Motor neuron (in vitro differentiated cells): Measurements from ENCODE around the gene AP3S2. TPM values are rescaled to one million over a fixed set of nuclear protein-coding genes. Genes with fewer than 3 reads are reported as not detected.
"Not testable (repeated sequence)": the region's sequence is repeated elsewhere in the genome, so short reads cannot be mapped to it uniquely, and the experiment has no call there.

Experiments
- ATAC-seq, 8 experiments: fragments of 200-7000 bp; cut with Tn5 transposase; replicated peaks in 6 of 8; 2 replicates each; pipeline ENCODE4 v1.8.0; 2021; ENCODE audit warnings: mild to moderate bottlenecking in 8 of 8, moderate library complexity in 8 of 8
- H3K27ac ChIP-seq, 2 donors: fragments of 250-450 bp; sonication (Bioruptor Pico); 2 replicates each; pipeline ENCODE4 v1.9.0; 2021; ENCODE audit warnings: antibody characterized with exemption in 2 of 2, mild to moderate bottlenecking in 2 of 2, moderate library complexity in 1 of 2
- H3K4me1 ChIP-seq, 2 donors: fragments of 250-450 bp; sonication (Bioruptor Pico); replicated peaks in 1 of 2; 2 replicates each; pipeline ENCODE4 v1.6.1; 2021; ENCODE audit warnings: antibody characterized with exemption in 2 of 2, mild to moderate bottlenecking in 2 of 2, moderate library complexity in 1 of 2
- H3K4me3 ChIP-seq, 5 donors: fragments of 250-450 bp; sonication (Bioruptor Pico); 2 replicates each; pipeline ENCODE4 v1.9.0; 2021; ENCODE audit warnings: antibody characterized with exemption in 5 of 5, mild to moderate bottlenecking in 5 of 5, moderate library complexity in 4 of 5
- WGBS, 10 experiments: fragments of 450-650 bp; shearing (Covaris generic); methylation state at CpG; one replicate each; pipeline ENCODE4 v1.0.0; 2022; 5-methylcytosine and 5-hydroxymethylcytosine counted together
- in situ Hi-C, 9 experiments: fragments of 400-800 bp; cut with MboI; loops; one replicate each; pipeline ENCODE4 v1.15.0; 2021; ENCODE audit warnings: low sequenced_read_pairs in 9 of 9, low pct_unique_long_range_greater_than_20kb in 2 of 9; ENCODE audit not compliant: unreplicated experiment in 9 of 9
- total RNA-seq, 8 experiments: library from RNA; unstranded; fragments of 300-600 nt; gene quantifications; 2 replicates each; pipeline versions ENCODE4 v1.2.3 to v1.2.4, GENCODE V29; 2022

Gene AP3S2
- 10 to 100 TPM; 35.5 to 68.8 (median 47.3) TPM for total RNA-seq

DNA sequence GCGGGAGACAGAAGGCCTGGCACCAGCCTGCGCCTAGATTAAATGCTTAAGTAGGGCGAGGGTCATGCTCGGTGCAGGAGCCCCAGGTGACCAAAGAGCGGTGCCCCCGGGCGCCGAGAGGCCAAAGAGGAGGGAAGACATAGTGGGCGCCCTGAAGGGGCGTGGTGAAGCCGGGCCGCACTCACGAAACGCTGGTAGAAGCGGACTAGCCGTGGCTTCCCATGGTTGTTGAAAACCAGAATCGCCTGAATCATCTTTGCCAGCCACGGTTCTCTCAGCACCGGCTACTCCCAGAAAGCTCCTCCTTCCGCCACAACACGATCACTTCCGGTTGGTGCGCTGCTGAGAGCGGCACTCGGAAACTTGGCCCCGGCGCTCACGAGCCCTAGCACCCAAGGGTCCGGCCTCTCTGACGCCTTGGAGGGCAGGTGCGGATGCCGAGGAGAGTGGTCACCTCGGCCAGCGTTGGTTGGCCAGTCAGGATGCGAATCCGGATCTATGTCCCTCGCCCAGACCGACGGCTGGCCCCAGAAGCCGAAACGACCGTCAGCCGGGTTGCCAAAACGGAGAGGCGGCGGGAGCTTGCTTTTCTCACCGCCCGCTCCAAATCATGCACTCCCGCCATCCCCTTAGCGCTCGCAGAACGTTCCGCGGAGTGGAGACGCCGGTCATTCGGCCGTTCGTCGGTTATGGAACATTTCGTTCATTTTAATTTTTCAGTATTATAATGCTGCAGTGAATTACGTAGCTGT, at the start of gene AP3S2:
Gene AP3S2, minus strand, starts transcription at position 299 of the 752 bp plus-strand sequence. Its CDS starts 45 bp downstream, at position 254.
- Histone ChIP-seq H3K4me1 (peaks cover 0 to 7% of the 10 kb centered on the region in 2 donors), H3K4me3 (peak within 1 kb of the TSS; percentile 67 to 88 (median 81)), H3K27ac (peak within 1 kb of the TSS; percentile 81 to 89)
- 0 to 1% (median 0%) methylated on average over 2 to 40 of the region's 62 CpGs; no CpG with 5 or more reads in 3 of the 10 experiments for WGBS, 10 experiments
- ATAC-seq, result peak; percentile 93 to 99 (median 98)
- in situ Hi-C loops, result loop anchor here in 3 of 9 experiments (10.0 to 25.0 kb wide), 3 partner anchors 132 to 191 kb away; partner anchors contain the start of gene MESP1 (in 1 of the 3)

DNA sequence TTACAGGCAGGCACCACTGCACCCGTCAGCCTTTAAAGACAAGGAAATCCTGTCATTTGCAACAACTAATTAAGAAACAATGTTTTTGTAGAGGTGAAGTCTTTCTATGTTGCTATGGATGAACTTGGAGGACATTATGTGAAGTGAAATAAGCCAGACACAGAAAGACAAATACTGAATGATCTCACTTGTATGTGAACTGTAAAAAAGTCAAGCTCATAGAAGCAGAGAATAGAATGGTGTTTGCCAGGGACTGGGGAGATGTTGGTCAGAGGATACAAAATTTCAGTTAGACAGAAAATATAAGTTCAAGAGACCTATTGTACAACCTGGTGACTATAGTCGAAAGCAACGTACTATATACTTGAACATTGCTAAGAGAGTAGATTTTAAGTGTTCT, 46.1 kb upstream of the AP3S2 start:
- Histone ChIP-seq H3K4me3 (no peak overlapping the region), H3K27ac (no peak overlapping the region), H3K4me1 (no peaks in the 10 kb centered on the region)
- 62 to 100% (median 93%) methylated on average over 1 to 3 of the region's 3 CpGs for WGBS, 10 experiments
- in situ Hi-C loops, result no loop called here
- ATAC-seq, result peak in 1 of 8 experiments; percentile 94

DNA sequence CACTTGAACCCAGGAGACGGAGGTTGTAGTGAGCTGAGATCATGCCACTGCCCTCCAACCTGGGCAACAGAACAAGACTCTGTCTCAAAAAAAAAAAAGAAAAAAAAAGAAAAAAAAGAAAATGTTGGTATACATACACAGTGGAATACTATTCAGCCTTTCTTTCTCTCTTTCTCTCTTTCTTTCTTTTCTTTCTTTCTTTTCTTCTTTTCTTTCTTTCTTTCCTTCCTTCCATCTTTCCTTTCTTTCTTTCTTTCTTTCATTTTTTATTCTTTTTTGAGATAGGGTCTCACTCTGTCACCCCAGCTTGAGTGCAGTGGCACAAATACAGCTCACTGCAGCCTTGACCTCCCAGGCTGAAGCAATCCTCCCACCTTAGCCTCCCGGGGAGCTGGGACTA, 45.6 kb upstream of the AP3S2 start:
- WGBS, 10 experiments, result 67 to 100% (median 96%) methylated on average over 1 to 2 of the region's 2 CpGs; no CpG with 5 or more reads in 2 of the 10 experiments

DNA sequence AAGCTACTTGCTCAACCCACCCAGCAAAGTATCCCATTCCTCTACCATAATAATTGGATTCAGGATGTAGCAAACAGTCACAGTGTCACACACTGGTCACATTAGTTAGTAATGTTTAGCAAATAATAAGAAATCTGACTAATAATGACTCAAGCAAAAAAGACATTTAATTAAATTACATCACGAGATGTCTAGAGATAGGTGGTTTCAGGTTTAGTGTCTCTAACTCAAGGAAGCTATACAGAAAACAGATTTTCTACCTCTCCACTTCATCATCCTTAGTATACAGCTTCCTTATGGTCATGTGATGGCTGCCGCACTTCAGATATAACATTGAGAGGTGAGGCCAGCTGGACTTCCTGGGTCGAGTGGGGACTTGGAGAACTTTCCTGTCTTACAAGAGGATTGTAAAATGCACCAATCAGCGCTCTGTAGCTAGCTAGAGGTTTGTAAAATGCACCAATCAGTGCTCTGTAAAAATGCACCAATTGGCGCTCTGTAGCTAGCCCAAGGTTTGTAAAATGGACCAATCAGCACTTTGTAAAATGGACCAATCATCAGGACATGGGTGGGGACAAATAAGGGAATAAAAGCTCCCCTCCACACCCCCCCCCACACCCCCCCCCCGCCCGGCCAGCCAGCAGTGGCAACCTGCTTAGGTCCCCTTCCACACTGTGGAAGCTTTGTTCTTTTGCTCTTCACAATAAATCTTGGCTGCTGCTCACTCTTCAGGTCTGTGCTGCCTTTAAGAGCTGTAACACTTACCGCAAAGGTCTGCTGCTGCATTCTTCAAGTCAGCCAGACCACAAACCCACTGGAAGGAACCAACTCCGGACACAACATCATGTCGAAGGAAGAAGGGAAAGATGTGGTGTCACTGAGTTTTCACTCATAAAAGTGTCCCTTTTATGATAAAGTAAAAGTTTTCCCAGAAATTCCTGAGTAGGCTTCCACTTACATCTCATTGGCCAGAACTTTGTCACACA, 43.9 kb upstream of the AP3S2 start:
- in situ Hi-C loops, result no loop called here
- WGBS, 10 experiments, result 17 to 100% (median 77%) methylated on average over 1 to 5 of the region's 10 CpGs; no CpG with 5 or more reads in 2 of the 10 experiments
- ATAC-seq, result no peak

More for the DNA sequence above, 45.6 kb upstream of the AP3S2 start:
- H3K27ac ChIP-seq, H3K4me3 ChIP-seq, in situ Hi-C loops, H3K4me1 ChIP-seq, ATAC-seq: not testable (repeated sequence)

DNA sequence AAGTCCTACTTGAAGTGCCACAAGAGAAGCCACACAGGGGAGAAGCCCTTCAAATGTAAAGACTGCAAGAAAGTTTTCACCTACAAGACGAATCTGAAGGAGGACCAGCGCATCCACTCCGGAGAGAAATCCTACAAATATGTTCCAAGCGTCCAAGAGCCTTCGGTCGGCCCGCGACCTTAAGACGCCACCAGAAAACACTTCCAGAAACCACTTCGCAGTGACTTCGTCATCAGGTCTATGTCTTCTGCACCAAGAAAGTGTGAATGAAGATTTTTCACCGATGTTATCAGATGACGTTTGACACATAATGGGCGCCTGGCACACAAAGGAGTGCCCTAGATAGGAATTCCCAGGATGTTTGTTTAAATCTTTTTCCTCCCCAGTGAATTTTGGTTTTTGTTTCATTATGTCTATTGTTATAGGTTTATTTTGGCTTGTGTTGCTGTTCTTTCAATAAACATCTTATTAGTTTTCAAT, 43.0 kb upstream of the AP3S2 start:
- WGBS, 10 experiments, result 83 to 100% (median 94%) methylated on average over 1 to 12 of the region's 14 CpGs; no CpG with 5 or more reads in 1 of the 10 experiments
- no peak for ATAC-seq

More for the DNA sequence above, 43.9 kb upstream of the AP3S2 start:
- no peaks in the 10 kb centered on the region for H3K4me1 ChIP-seq
- no peak overlapping the region for H3K27ac ChIP-seq
- H3K4me3 ChIP-seq, result no peak overlapping the region

DNA sequence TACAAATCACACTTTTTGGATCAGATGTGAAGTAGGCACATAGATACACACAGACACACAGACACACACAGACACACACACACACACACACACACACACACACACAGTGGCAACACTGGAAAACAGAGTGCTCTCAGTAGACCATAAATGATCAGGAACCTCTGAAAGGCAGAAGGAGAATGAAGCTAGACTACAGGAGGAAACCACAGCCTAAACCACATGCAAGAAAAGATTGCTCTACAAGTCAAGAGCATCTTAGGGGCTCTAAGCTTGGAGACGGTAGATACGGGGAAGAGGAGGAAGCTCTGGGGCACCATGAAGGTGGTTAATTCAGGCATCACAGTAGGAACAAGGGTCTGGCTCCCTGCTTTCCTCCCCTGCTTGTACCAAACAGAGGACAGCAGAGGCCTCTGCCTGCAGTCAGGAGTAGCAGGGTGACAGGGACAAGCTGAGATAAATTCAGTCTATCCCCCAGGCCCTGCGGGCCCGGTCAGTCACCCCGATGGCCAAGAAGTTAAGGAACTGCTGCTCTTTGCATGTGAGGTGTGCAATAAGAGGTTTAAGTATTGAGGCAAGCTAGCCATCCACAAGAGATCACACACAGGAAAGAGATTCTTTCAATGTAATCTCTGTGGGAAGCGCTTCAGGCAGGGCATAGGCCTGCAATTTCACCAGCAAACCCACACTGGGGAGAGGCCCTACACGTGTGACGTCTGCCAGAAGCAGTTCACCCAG, 42.4 kb upstream of the AP3S2 start:
- in situ Hi-C loops, result no loop called here
- no peaks in the 10 kb centered on the region for H3K4me1 ChIP-seq
- ATAC-seq, result no peak
- no peak overlapping the region for H3K27ac ChIP-seq
- H3K4me3 ChIP-seq, result no peak overlapping the region
- WGBS, 10 experiments, result 20 to 100% (median 100%) methylated on average over 1 to 3 of the region's 8 CpGs; no CpG with 5 or more reads in 7 of the 10 experiments

More for the DNA sequence above, 43.0 kb upstream of the AP3S2 start:
- in situ Hi-C loops, result no loop called here
- no peak overlapping the region for H3K27ac ChIP-seq
- H3K4me1 ChIP-seq, result no peaks in the 10 kb centered on the region
- H3K4me3 ChIP-seq, result no peak overlapping the region

DNA sequence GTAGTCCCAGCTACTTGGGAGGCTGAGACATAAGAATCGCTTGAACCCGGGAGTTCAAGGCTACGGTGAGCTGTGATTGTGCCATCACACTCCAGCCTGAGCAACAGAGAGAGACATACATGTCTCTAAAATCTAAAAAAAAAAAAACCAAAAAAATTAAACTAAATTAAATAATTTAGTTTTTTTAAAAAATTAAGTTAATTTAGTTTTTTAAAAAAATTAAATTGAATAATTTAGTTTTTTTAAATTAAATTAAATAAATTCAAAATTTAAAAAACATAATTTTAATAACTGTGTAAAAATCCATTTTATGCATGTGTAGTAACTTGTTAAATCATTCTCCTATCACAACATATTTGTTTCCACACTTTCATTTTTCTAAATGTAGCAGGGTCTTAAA, 39.1 kb upstream of the AP3S2 start:
- H3K4me1 ChIP-seq, result no peaks in the 10 kb centered on the region
- no peak overlapping the region for H3K4me3 ChIP-seq
- no peak overlapping the region for H3K27ac ChIP-seq
- in situ Hi-C loops, result no loop called here
- no peak for ATAC-seq
- 52 to 100% (median 93%) methylated on average over 2 to 3 of the region's 3 CpGs; no CpG with 5 or more reads in 1 of the 10 experiments for WGBS, 10 experiments

DNA sequence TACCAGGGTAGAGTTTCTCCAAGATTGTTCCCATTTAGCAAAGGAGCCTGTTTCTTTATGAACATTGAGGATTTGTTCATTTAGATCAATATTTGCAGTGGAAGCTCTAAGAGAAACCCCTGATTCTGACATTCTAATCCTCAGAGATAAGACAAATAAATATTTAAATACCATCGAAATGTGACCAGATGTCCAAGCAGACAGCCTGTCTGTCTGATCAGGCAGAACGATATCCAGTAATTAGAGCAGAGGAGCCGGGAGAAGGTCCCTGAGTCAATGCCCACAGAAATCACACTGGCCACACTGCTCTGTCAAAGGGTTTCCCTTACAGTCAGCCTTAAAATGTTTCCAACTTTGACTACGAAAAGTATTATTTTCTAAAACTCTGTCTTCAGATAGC, 34.6 kb upstream of the AP3S2 start:
- no peaks in the 10 kb centered on the region for H3K4me1 ChIP-seq
- WGBS, 10 experiments, result 57 to 93% (median 85%) methylated on average over 2 to 4 of the region's 4 CpGs; no CpG with 5 or more reads in 3 of the 10 experiments
- ATAC-seq, result no peak
- H3K27ac ChIP-seq, result no peak overlapping the region
- in situ Hi-C loops, result no loop called here
- no peak overlapping the region for H3K4me3 ChIP-seq

DNA sequence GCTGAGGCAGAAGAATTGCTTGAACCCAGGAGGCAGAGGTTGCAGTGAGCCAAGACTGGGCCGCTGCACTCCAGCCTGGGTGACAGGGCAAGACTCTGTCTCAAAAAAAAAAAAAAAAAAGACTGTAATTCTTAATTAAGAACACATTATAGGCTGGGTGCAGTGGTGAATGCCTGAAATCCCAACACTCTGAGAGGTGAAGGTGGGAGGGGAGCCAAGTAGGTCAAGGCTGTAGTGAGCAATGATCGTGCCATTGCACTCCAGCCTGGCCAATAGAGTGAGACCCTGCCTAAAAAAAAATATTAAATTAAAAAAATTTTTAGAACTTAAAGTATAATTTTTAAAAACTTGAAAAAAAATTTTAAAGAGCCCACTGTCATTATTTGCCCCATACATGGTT, 32.4 kb upstream of the AP3S2 start:
- ATAC-seq, result no peak
- in situ Hi-C loops, result no loop called here
- Histone ChIP-seq H3K4me1 (no peaks in the 10 kb centered on the region), H3K4me3 (no peak overlapping the region), H3K27ac (no peak overlapping the region)
- WGBS, 10 experiments, result 0 to 100% (median 33%) methylated on average over 1 to 2 of the region's 2 CpGs; no CpG with 5 or more reads in 3 of the 10 experiments

DNA sequence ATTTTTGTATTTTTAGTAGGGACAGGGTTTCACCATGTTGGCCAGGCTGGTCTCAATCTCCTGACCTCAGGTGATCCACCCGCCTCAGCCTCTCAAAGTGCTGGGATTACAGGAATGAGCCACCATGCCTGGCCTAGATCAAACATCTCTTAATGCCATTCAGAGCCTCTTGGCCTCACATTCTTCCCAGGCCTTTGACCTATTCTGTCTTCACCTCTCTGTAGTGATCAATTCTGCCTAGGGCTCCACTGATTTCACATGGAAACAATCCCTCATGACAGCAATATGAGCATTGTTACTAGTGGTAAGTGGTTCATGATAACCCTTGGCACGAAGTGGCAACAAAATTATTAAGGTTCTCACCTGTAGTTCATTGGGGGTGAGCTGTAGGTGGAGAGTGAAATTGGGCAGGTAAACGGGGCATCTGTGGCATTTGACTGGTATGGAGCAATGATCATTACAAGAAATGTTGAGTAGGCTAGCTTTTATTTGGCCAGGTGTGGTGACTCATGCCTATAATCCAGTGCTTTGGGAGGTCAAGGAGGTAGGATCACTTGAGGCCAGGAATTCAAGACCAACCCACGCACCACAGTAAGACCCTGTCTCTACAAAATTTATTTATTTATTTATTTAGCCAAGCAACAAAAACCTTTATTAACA, 23.8 kb upstream of the AP3S2 start:
- in situ Hi-C loops, result loop anchor here in 1 of 9 experiments (25.0 kb wide), 1 partner anchor 170 kb away; no protein-coding TSS in a partner anchor
- Histone ChIP-seq H3K27ac (no peak overlapping the region), H3K4me1 (peaks cover 3 to 6% of the 10 kb centered on the region in 2 donors), H3K4me3 (no peak overlapping the region)
- ATAC-seq, result no peak
- WGBS, 10 experiments, result 30 to 100% (median 70%) methylated on average over 1 to 2 of the region's 4 CpGs; no CpG with 5 or more reads in 2 of the 10 experiments

DNA sequence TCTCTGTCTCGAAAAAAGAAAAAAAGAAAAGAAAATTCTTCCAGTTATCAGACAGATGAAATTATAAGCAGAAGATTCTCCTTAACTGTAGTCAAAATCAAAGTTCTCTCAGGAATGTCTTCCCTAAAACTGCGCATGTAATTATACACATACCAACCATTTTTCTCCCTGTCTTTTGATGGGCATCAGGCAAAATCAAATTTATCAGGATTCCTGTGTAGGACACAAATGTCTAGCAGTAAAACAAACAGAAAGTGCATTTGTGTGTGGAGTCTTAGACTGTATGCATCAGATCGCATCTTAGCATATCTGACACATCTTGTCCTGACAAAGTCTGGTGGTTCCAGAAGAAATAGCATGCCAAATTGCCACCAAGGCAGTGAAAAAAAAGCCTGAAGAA, 22.9 kb upstream of the AP3S2 start:
- 0 to 100% (median 83%) methylated on average over 1 to 3 of the region's 3 CpGs for WGBS, 10 experiments
- no peak overlapping the region for H3K4me3 ChIP-seq
- ATAC-seq, result no peak
- in situ Hi-C loops, result loop anchor here in 1 of 9 experiments (25.0 kb wide), 1 partner anchor 171 kb away; no protein-coding TSS in a partner anchor
- no peak overlapping the region for H3K27ac ChIP-seq
- peaks cover 7 to 9% of the 10 kb centered on the region in 2 donors for H3K4me1 ChIP-seq
